Measurements from ENCODE around the gene ZSWIM4. TPM values are rescaled to one million over a fixed set of nuclear protein-coding genes. Genes with fewer than 3 reads are reported as not detected.

The ZSWIM4 gene
- polyA plus RNA-seq, 3 donors: 0.19 to 1.1 (median 0.23) TPM

DNA sequence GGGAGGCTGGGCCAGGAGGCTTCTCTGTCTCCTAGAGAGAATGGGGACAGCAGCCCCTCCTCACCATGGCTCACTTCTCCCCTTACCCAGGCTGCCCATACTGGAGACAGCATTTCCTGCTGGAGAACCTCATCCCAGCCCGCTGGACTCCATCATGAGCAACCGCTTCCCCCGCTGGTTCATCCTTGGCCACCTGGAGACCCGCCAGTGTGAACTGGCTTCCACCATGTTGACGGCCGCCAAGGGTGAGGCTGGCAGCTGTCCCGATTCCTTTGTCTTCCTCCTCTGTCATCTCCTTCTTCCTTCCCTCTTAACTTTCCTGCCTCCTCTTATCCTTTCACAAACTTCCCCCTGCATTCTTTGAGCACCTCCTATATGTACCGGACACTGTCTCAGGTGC, 28.0 kb downstream of the ZSWIM4 start:
- intact Hi-C loops (cut with micrococcal nuclease): no loop called here
- TF ChIP-seq, protein P1, sequence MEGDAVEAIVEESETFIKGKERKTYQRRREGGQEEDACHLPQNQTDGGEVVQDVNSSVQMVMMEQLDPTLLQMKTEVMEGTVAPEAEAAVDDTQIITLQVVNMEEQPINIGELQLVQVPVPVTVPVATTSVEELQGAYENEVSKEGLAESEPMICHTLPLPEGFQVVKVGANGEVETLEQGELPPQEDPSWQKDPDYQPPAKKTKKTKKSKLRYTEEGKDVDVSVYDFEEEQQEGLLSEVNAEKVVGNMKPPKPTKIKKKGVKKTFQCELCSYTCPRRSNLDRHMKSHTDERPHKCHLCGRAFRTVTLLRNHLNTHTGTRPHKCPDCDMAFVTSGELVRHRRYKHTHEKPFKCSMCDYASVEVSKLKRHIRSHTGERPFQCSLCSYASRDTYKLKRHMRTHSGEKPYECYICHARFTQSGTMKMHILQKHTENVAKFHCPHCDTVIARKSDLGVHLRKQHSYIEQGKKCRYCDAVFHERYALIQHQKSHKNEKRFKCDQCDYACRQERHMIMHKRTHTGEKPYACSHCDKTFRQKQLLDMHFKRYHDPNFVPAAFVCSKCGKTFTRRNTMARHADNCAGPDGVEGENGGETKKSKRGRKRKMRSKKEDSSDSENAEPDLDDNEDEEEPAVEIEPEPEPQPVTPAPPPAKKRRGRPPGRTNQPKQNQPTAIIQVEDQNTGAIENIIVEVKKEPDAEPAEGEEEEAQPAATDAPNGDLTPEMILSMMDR (IDR thresholded peaks at IDR 0.05): no peak
- no peak overlapping the region for H3K27ac ChIP-seq (ENCODE audit: low read depth in 1 of 2, low read length in 2 of 2)
- H4K20me1 ChIP-seq (ENCODE audit: insufficient read depth, low read length): no peaks in the 10 kb centered on the region
- H3K9me3 ChIP-seq (replicated peaks in 1 of 2; ENCODE audit: control insufficient read depth in 1 of 2, insufficient read depth in 1 of 2, low read length in 2 of 2): no peaks in the 10 kb centered on the region
- no peak overlapping the region for H3K9ac ChIP-seq (ENCODE audit: insufficient read depth, low read length, poor library complexity, severe bottlenecking)
- H3K9me3 Mint-ChIP-seq: peaks cover 0 to 2% (median 0%) of the 10 kb centered on the region in 7 donors
- H3K27me3 Mint-ChIP-seq (ENCODE audit: low read depth in 3 of 3): peaks cover 0 to 2% (median 1%) of the 10 kb centered on the region in 3 donors
- H3K4me1 Mint-ChIP-seq: peaks cover 8% of the 10 kb centered on the region
- H3K36me3 Mint-ChIP-seq: peaks cover 17 to 53% of the 10 kb centered on the region in 2 donors
- peaks cover 0 to 2% of the 10 kb centered on the region in 2 donors for H3K4me1 ChIP-seq (ENCODE audit: control insufficient read depth in 1 of 2, insufficient read depth in 2 of 2, low read length in 2 of 2)
- H3K27me3 ChIP-seq (ENCODE audit: control insufficient read depth in 2 of 2, insufficient read depth in 2 of 2, low read length in 2 of 2): no peaks in the 10 kb centered on the region
- peaks cover 0 to 13% of the 10 kb centered on the region in 2 donors for H3K36me3 ChIP-seq (replicated peaks in 1 of 2; ENCODE audit: control insufficient read depth in 1 of 2, insufficient read depth in 2 of 2, low read length in 2 of 2)
- no peak overlapping the region for H3K4me2 ChIP-seq (replicated peaks; ENCODE audit: extremely low read depth, low read length, poor library complexity, severe bottlenecking)
- 79% methylated on average over 7 of the region's 8 CpGs for WGBS (ENCODE audit: insufficient coverage)
- no peak overlapping the region for H2AFZ ChIP-seq (ENCODE audit: insufficient read depth, low read depth, low read length, poor library complexity, severe bottlenecking)
- H3K4me3 Mint-ChIP-seq: no peak overlapping the region
- no peaks in the 10 kb centered on the region for H3K79me2 ChIP-seq (ENCODE audit: insufficient read depth, low read length)
- no peak overlapping the region for H3K4me3 ChIP-seq (replicated peaks in 1 of 3; ENCODE audit: low read depth in 2 of 3, low read length in 3 of 3)
- no peak overlapping the region for H3K27ac Mint-ChIP-seq
- DNase-seq: no peak

DNA sequence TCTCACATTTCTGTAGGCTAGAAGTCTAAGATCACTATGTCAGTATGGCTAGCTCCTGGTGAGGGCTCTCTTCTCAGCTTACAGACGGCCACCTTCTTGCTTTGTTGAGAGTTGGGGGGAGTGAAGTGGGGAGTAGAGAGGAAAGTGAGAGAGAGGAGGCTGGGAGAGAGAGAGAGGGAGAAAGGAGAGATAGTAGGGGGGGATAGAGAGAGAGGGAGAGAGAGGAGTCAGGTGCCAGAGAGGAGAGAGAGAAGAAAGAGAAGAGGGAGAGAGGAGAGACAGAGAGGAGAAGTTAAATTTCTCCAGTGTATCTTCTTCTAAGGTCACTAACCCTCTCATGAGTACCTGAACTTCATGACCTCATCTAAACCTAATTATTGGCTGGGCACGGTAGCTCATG, 28.7 kb downstream of the ZSWIM4 start:
- no peak overlapping the region for H3K4me2 ChIP-seq (replicated peaks; ENCODE audit: extremely low read depth, low read length, poor library complexity, severe bottlenecking)
- Mint-ChIP-seq H3K4me3 (no peak overlapping the region), H3K27ac (peak overlapping the region in 1 of 7 donors; percentile 18), H3K9me3 (peaks cover 0 to 2% (median 0%) of the 10 kb centered on the region in 7 donors), H3K4me1 (peaks cover 6% of the 10 kb centered on the region), H3K27me3 (ENCODE audit: low read depth in 3 of 3) (peaks cover 0 to 2% (median 1%) of the 10 kb centered on the region in 3 donors), H3K36me3 (peaks cover 21 to 58% of the 10 kb centered on the region in 2 donors)
- H3K36me3 ChIP-seq (replicated peaks in 1 of 2; ENCODE audit: control insufficient read depth in 1 of 2, insufficient read depth in 2 of 2, low read length in 2 of 2): peaks cover 0 to 13% of the 10 kb centered on the region in 2 donors
- no peak overlapping the region for H3K9ac ChIP-seq (ENCODE audit: insufficient read depth, low read length, poor library complexity, severe bottlenecking)
- TF ChIP-seq, protein P1 (IDR thresholded peaks at IDR 0.05): no peak
- no peaks in the 10 kb centered on the region for H3K27me3 ChIP-seq (ENCODE audit: control insufficient read depth in 2 of 2, insufficient read depth in 2 of 2, low read length in 2 of 2)
- no peaks in the 10 kb centered on the region for H4K20me1 ChIP-seq (ENCODE audit: insufficient read depth, low read length)
- H3K79me2 ChIP-seq (ENCODE audit: insufficient read depth, low read length): no peaks in the 10 kb centered on the region
- WGBS (ENCODE audit: insufficient coverage): 100% methylated on average over 2 of the region's 2 CpGs
- intact Hi-C loops (cut with micrococcal nuclease): no loop called here
- no peak overlapping the region for H3K4me3 ChIP-seq (replicated peaks in 1 of 3; ENCODE audit: low read depth in 2 of 3, low read length in 3 of 3)
- H3K27ac ChIP-seq (ENCODE audit: low read depth in 1 of 2, low read length in 2 of 2): no peak overlapping the region
- no peak for DNase-seq
- H3K4me1 ChIP-seq (ENCODE audit: control insufficient read depth in 1 of 2, insufficient read depth in 2 of 2, low read length in 2 of 2): no peaks in the 10 kb centered on the region
- no peaks in the 10 kb centered on the region for H3K9me3 ChIP-seq (replicated peaks in 1 of 2; ENCODE audit: control insufficient read depth in 1 of 2, insufficient read depth in 1 of 2, low read length in 2 of 2)
- no peak overlapping the region for H2AFZ ChIP-seq (ENCODE audit: insufficient read depth, low read depth, low read length, poor library complexity, severe bottlenecking)

Measured in CD14-positive monocyte (primary cell).